ENCODE results near the gene FBRSL1. TPM values are rescaled to one million over a fixed set of nuclear protein-coding genes. Genes with fewer than 3 reads are reported as not detected.
A peak's percentile ranks its signal among the peaks of the same experiment; 100 is the strongest.
"Not testable (repeated sequence)": the region's sequence is repeated elsewhere in the genome, so short reads cannot be mapped to it uniquely, and the experiment has no call there.

FBRSL1 gene
- polyA plus RNA-seq, 3 donors = 0.39 to 28.7 (median 0.74) TPM

GRCh38 chr12:132530447-132530846 lies 40.5 kb downstream of the FBRSL1 start:
- DNase-seq = no peak
- TF ChIP-seq, protein P1, sequence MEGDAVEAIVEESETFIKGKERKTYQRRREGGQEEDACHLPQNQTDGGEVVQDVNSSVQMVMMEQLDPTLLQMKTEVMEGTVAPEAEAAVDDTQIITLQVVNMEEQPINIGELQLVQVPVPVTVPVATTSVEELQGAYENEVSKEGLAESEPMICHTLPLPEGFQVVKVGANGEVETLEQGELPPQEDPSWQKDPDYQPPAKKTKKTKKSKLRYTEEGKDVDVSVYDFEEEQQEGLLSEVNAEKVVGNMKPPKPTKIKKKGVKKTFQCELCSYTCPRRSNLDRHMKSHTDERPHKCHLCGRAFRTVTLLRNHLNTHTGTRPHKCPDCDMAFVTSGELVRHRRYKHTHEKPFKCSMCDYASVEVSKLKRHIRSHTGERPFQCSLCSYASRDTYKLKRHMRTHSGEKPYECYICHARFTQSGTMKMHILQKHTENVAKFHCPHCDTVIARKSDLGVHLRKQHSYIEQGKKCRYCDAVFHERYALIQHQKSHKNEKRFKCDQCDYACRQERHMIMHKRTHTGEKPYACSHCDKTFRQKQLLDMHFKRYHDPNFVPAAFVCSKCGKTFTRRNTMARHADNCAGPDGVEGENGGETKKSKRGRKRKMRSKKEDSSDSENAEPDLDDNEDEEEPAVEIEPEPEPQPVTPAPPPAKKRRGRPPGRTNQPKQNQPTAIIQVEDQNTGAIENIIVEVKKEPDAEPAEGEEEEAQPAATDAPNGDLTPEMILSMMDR (IDR thresholded peaks at IDR 0.05) = no peak
- peaks cover 95% of the 10 kb centered on the region for H4K20me1 ChIP-seq (ENCODE audit: insufficient read depth, low read length)
- 91% methylated on average over 2 of the region's 6 CpGs for WGBS (ENCODE audit: insufficient coverage)
- H3K9me3 ChIP-seq (replicated peaks in 1 of 2; ENCODE audit: control insufficient read depth in 1 of 2, insufficient read depth in 1 of 2, low read length in 2 of 2) = peaks cover 0 to 7% of the 10 kb centered on the region in 2 donors
- Mint-ChIP-seq H3K36me3 (peaks cover 10 to 54% of the 10 kb centered on the region in 2 donors), H3K9me3 (peaks cover 0 to 7% (median 3%) of the 10 kb centered on the region in 7 donors), H3K4me1 (peaks cover 6% of the 10 kb centered on the region), H3K4me3 (no peak overlapping the region), H3K27me3 (ENCODE audit: low read depth in 3 of 3) (peaks cover 0 to 8% (median 1%) of the 10 kb centered on the region in 3 donors), H3K27ac (peak overlapping the region in 4 of 7 donors; percentile 23 to 79 (median 38))
- H3K27me3 ChIP-seq (ENCODE audit: control insufficient read depth in 2 of 2, insufficient read depth in 2 of 2, low read length in 2 of 2) = no peaks in the 10 kb centered on the region
- H3K27ac ChIP-seq (ENCODE audit: low read depth in 1 of 2, low read length in 2 of 2) = no peak overlapping the region
- H3K79me2 ChIP-seq (ENCODE audit: insufficient read depth, low read length) = no peaks in the 10 kb centered on the region
- no peaks in the 10 kb centered on the region for H3K4me1 ChIP-seq (ENCODE audit: control insufficient read depth in 1 of 2, insufficient read depth in 2 of 2, low read length in 2 of 2)
- peaks cover 8 to 12% of the 10 kb centered on the region in 2 donors for H3K36me3 ChIP-seq (replicated peaks in 1 of 2; ENCODE audit: control insufficient read depth in 1 of 2, insufficient read depth in 2 of 2, low read length in 2 of 2)
- no peak overlapping the region for H3K4me3 ChIP-seq (replicated peaks in 1 of 3; ENCODE audit: low read depth in 2 of 3, low read length in 3 of 3)
- intact Hi-C loops (cut with micrococcal nuclease) = no loop called here
- H3K9ac ChIP-seq (ENCODE audit: insufficient read depth, low read length, poor library complexity, severe bottlenecking) = no peak overlapping the region
- no peak overlapping the region for H3K4me2 ChIP-seq (replicated peaks; ENCODE audit: extremely low read depth, low read length, poor library complexity, severe bottlenecking)
- H2AFZ ChIP-seq (ENCODE audit: insufficient read depth, low read depth, low read length, poor library complexity, severe bottlenecking) = no peak overlapping the region

DNA sequence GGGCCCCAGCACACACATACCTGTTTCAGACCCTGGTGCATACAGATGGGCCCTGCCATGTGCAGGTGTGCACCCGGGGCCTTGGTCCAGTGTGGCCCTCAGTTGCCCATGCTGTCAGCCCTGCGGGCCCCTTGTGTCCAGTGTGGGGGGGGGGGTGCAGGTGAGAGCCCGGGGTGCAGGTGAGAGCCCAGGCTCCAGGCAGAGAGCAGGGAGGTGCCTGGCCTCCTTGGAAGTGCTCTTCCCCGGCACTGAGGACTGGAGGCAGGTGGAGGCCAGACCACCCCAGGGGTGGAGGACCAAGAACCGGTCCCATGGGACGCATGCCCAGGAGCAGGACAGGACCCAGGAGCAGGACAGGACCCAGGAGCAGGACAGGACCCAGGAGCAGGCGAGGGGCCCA lies 40.9 kb downstream of the FBRSL1 start:
- peaks cover 10 to 54% of the 10 kb centered on the region in 2 donors for H3K36me3 Mint-ChIP-seq
- H2AFZ ChIP-seq (ENCODE audit: insufficient read depth, low read depth, low read length, poor library complexity, severe bottlenecking) = no peak overlapping the region
- DNase-seq = no peak
- WGBS (ENCODE audit: insufficient coverage) = 100% methylated on average over 7 of the region's 7 CpGs
- H3K27ac Mint-ChIP-seq = peak overlapping the region in 1 of 7 donors; percentile 81
- H3K9me3 Mint-ChIP-seq = peaks cover 0 to 8% (median 5%) of the 10 kb centered on the region in 7 donors
- no peak overlapping the region for H3K4me2 ChIP-seq (replicated peaks; ENCODE audit: extremely low read depth, low read length, poor library complexity, severe bottlenecking)
- TF ChIP-seq, protein P1 (IDR thresholded peaks at IDR 0.05) = no peak
- no peak overlapping the region for H3K9ac ChIP-seq (ENCODE audit: insufficient read depth, low read length, poor library complexity, severe bottlenecking)
- peaks cover 0 to 8% (median 1%) of the 10 kb centered on the region in 3 donors for H3K27me3 Mint-ChIP-seq (ENCODE audit: low read depth in 3 of 3)
- H3K4me1 ChIP-seq (ENCODE audit: control insufficient read depth in 1 of 2, insufficient read depth in 2 of 2, low read length in 2 of 2) = no peaks in the 10 kb centered on the region
- no peak overlapping the region for H3K27ac ChIP-seq (ENCODE audit: low read depth in 1 of 2, low read length in 2 of 2)
- intact Hi-C loops (cut with micrococcal nuclease) = no loop called here
- peaks cover 95% of the 10 kb centered on the region for H4K20me1 ChIP-seq (ENCODE audit: insufficient read depth, low read length)
- no peaks in the 10 kb centered on the region for H3K79me2 ChIP-seq (ENCODE audit: insufficient read depth, low read length)
- H3K27me3 ChIP-seq (ENCODE audit: control insufficient read depth in 2 of 2, insufficient read depth in 2 of 2, low read length in 2 of 2) = no peaks in the 10 kb centered on the region
- peaks cover 8% of the 10 kb centered on the region in 2 donors for H3K36me3 ChIP-seq (replicated peaks in 1 of 2; ENCODE audit: control insufficient read depth in 1 of 2, insufficient read depth in 2 of 2, low read length in 2 of 2)
- H3K4me1 Mint-ChIP-seq = peaks cover 6% of the 10 kb centered on the region
- H3K4me3 Mint-ChIP-seq = no peak overlapping the region
- peaks cover 0 to 11% of the 10 kb centered on the region in 2 donors for H3K9me3 ChIP-seq (replicated peaks in 1 of 2; ENCODE audit: control insufficient read depth in 1 of 2, insufficient read depth in 1 of 2, low read length in 2 of 2)
- H3K4me3 ChIP-seq (replicated peaks in 1 of 3; ENCODE audit: low read depth in 2 of 3, low read length in 3 of 3) = no peak overlapping the region

GRCh38 chr12:132532711-132533583 lies 43.0 kb downstream of the FBRSL1 start:
- Histone ChIP-seq H3K9me3 (replicated peaks in 1 of 2; ENCODE audit: control insufficient read depth in 1 of 2, insufficient read depth in 1 of 2, low read length in 2 of 2) (peaks cover 0 to 13% of the 10 kb centered on the region in 2 donors), H4K20me1 (ENCODE audit: insufficient read depth, low read length) (peaks cover 88% of the 10 kb centered on the region)
- H3K4me1 Mint-ChIP-seq; H3K4me1 ChIP-seq (ENCODE audit: control insufficient read depth in 1 of 2, insufficient read depth in 2 of 2, low read length in 2 of 2); H3K9ac ChIP-seq (ENCODE audit: insufficient read depth, low read length, poor library complexity, severe bottlenecking); H3K4me3 Mint-ChIP-seq; H3K79me2 ChIP-seq (ENCODE audit: insufficient read depth, low read length); H2AFZ ChIP-seq (ENCODE audit: insufficient read depth, low read depth, low read length, poor library complexity, severe bottlenecking); H3K36me3 ChIP-seq (replicated peaks in 1 of 2; ENCODE audit: control insufficient read depth in 1 of 2, insufficient read depth in 2 of 2, low read length in 2 of 2); H3K4me3 ChIP-seq (replicated peaks in 1 of 3; ENCODE audit: low read depth in 2 of 3, low read length in 3 of 3); H3K27ac ChIP-seq (ENCODE audit: low read depth in 1 of 2, low read length in 2 of 2); H3K4me2 ChIP-seq (replicated peaks; ENCODE audit: extremely low read depth, low read length, poor library complexity, severe bottlenecking); H3K27me3 ChIP-seq (ENCODE audit: control insufficient read depth in 2 of 2, insufficient read depth in 2 of 2, low read length in 2 of 2); H3K27me3 Mint-ChIP-seq (ENCODE audit: low read depth in 3 of 3); DNase-seq; intact Hi-C loops (cut with micrococcal nuclease): not testable (repeated sequence)
- peaks cover 0 to 13% (median 6%) of the 10 kb centered on the region in 7 donors for H3K9me3 Mint-ChIP-seq
- H3K36me3 Mint-ChIP-seq = peaks cover 14 to 42% of the 10 kb centered on the region in 2 donors
- 95% methylated on average over 16 of the region's 20 CpGs for WGBS (ENCODE audit: insufficient coverage)
- peak overlapping the region in 3 of 7 donors; percentile 11 to 46 (median 38) for H3K27ac Mint-ChIP-seq
